Measurements from ENCODE around the gene BOC.

Gene BOC, protein sequence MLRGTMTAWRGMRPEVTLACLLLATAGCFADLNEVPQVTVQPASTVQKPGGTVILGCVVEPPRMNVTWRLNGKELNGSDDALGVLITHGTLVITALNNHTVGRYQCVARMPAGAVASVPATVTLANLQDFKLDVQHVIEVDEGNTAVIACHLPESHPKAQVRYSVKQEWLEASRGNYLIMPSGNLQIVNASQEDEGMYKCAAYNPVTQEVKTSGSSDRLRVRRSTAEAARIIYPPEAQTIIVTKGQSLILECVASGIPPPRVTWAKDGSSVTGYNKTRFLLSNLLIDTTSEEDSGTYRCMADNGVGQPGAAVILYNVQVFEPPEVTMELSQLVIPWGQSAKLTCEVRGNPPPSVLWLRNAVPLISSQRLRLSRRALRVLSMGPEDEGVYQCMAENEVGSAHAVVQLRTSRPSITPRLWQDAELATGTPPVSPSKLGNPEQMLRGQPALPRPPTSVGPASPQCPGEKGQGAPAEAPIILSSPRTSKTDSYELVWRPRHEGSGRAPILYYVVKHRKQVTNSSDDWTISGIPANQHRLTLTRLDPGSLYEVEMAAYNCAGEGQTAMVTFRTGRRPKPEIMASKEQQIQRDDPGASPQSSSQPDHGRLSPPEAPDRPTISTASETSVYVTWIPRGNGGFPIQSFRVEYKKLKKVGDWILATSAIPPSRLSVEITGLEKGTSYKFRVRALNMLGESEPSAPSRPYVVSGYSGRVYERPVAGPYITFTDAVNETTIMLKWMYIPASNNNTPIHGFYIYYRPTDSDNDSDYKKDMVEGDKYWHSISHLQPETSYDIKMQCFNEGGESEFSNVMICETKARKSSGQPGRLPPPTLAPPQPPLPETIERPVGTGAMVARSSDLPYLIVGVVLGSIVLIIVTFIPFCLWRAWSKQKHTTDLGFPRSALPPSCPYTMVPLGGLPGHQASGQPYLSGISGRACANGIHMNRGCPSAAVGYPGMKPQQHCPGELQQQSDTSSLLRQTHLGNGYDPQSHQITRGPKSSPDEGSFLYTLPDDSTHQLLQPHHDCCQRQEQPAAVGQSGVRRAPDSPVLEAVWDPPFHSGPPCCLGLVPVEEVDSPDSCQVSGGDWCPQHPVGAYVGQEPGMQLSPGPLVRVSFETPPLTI

DNA sequence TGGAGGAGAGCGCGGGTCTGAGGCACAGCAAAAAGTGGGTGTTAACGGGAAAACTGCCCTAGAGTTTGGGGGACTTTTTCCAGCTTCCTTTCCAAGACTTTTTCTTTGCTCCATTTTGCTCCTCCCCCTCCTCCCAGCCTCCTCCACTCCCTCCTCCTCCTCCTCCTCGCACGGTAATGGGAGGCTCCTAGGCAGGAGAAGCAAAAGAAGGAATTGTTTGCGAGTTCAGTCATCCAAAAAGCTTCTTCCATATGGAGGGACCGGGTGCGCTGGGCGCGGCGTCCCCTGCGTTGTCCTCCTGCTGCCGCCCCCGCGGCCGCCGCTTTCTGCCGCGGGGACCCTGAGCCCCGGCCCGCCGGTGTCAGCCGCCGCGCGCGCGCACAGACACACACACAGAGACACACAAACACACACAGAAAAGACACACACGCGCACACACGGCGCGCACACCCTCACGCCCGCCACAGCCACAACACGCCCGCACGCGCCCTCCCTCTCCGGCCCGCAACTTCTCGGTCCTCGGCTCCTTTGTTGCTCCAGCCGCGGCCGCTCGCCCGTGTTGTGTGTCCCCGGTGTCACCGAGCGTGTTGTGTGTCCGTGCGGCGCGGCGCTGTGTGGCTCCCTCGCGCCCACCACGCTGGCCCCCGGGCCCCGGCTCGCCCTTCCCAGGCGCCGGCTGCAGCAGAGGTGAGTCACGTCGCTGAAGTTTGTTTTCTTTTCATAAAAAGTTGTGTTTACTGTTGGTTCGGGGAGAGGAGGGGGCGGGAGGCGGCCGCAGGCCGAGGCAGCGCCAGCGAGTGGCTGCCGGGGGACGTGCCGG, at the start of gene BOC:
TSS of gene BOC (plus strand) at position 228 of the 820 bp plus-strand sequence. CDS start 38,246 bp downstream, outside the sequence.
- no peak for DNase-seq (ENCODE audit: low read depth)
- peak within 1 kb of the TSS; percentile 51 for H3K4me3 ChIP-seq (ENCODE audit: low read depth, low read length)
- TF ChIP-seq, protein P1, sequence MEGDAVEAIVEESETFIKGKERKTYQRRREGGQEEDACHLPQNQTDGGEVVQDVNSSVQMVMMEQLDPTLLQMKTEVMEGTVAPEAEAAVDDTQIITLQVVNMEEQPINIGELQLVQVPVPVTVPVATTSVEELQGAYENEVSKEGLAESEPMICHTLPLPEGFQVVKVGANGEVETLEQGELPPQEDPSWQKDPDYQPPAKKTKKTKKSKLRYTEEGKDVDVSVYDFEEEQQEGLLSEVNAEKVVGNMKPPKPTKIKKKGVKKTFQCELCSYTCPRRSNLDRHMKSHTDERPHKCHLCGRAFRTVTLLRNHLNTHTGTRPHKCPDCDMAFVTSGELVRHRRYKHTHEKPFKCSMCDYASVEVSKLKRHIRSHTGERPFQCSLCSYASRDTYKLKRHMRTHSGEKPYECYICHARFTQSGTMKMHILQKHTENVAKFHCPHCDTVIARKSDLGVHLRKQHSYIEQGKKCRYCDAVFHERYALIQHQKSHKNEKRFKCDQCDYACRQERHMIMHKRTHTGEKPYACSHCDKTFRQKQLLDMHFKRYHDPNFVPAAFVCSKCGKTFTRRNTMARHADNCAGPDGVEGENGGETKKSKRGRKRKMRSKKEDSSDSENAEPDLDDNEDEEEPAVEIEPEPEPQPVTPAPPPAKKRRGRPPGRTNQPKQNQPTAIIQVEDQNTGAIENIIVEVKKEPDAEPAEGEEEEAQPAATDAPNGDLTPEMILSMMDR (IDR thresholded peaks at IDR 0.05; ENCODE audit: low read depth, low read length, missing control alignments), result no peak

DNA sequence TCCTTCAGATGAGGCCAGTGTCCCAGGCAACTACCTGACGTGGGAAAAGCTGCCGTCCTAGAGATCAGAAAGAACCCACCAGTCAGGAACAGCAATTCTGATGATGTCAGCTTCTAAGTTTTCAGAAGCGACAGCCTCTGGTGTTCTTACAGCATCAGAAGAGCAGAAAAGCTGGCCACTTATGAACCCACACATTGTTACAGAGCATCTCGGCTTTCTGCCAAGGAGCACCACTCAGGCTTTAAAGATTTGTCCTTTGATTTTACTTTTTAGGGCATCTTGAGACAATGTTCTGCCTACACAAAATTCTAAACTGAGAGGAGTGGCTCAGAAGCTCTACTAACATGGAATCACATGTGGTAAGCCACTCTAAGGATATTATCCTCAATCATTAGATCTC, 49.7 kb upstream of the BOC start:
- no peak overlapping the region for H3K4me3 ChIP-seq (ENCODE audit: low read depth, low read length)
- TF ChIP-seq, protein P1 (IDR thresholded peaks at IDR 0.05; ENCODE audit: low read depth, low read length, missing control alignments), result no peak
- no peak for DNase-seq (ENCODE audit: low read depth)

DNA sequence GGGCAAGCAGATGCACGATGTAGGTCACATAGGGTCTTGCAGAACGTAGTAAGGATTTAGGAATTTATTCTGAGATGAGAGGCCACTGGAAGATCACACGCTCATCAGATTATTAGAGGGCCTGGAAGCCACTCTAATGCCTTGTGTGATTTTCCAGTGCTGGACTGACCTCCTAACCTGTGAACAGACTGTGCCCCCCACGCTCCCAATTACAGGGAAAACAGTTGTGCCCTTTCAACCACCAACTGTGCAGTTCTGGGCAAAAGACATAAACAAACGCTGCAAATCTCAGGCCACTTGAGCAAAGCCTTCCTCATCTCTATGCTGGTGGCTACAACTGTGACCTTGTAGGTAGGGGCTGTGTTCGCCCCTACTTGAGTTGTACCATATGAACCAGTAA, 48.2 kb upstream of the BOC start:
- DNase-seq (ENCODE audit: low read depth), result no peak
- H3K4me3 ChIP-seq (ENCODE audit: low read depth, low read length), result no peak overlapping the region
- TF ChIP-seq, protein P1 (IDR thresholded peaks at IDR 0.05; ENCODE audit: low read depth, low read length, missing control alignments), result no peak

DNA sequence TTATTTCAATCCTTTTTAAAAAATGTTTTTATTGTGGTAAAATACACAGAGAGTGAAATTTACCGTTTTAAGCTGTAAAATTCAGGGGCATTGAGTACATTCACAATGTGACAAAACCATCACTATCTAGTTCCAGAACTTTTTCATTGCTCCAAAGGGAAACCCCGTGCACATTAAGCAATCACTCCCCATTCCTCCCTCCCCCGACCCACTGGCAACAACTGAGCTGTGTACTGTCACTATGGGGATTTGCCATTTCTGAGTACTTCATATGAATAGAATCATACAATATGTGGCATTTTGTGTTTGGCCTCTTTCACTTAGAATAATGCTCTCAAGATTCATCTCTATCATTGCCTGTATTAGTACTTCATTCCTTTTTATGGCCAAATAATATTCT, 45.5 kb upstream of the BOC start:
- no peak for DNase-seq (ENCODE audit: low read depth)
- no peak overlapping the region for H3K4me3 ChIP-seq (ENCODE audit: low read depth, low read length)
- TF ChIP-seq, protein P1 (IDR thresholded peaks at IDR 0.05; ENCODE audit: low read depth, low read length, missing control alignments), result no peak

DNA sequence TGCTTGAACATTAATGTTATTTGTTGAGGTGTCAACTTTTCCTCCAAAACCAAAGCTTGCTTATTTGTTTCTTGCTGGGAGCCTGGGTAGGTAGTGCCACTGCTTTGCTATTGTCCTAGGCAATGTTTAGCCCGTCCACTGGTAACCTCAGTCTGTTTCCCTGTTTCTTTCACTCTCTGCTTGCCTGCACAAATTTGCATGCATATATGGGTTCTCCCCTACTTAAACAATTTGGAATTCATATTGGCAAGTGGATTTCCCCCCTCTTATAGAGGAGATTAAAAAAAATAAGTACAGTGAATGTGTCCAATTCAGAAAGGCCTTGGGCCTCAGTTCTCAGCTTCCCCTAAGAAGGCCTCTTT, 45.0 kb upstream of the BOC start:
- DNase-seq (ENCODE audit: low read depth), result no peak
- H3K4me3 ChIP-seq (ENCODE audit: low read depth, low read length), result no peak overlapping the region
- TF ChIP-seq, protein P1 (IDR thresholded peaks at IDR 0.05; ENCODE audit: low read depth, low read length, missing control alignments), result no peak

Data from GM12864 (cell line).